Measurements from ENCODE around the gene TLCD5.

- TF ChIP-seq CTCF (IDR thresholded peaks at IDR 0.05) (no peak), POLR2A (IDR thresholded peaks at IDR 0.05) (no peak), EP300 (IDR thresholded peaks at IDR 0.05) (no peak)
Measured at GRCh38 chr11:120346233-120346632, 21.1 kb downstream of the TLCD5 start.
